Astrocyte (in vitro differentiated cells and primary cell): ENCODE data around the gene CTNNA2.

ENCODE experiments used
- CTCF ChIP-seq: IDR thresholded peaks from 2 replicates; pipeline ENCODE4 v1.5.1; 2011; ENCODE audit warnings: low read depth, mild to moderate bottlenecking, inconsistent platforms, low read length, moderate library complexity; ENCODE audit not compliant: insufficient read depth
- EZH2 ChIP-seq: IDR thresholded peaks from 2 replicates; pipeline ENCODE4 v1.6.1; 2012; ENCODE audit warnings: mild to moderate bottlenecking, low read length, inconsistent platforms; ENCODE audit not compliant: insufficient read depth

- TF ChIP-seq EZH2 (no peak), CTCF (no peak)
Measured at GRCh38 chr2:79941179-79941578, 428.3 kb downstream of the CTNNA2 start.
